Fibroblast of skin of right quadriceps (primary cell): ENCODE results near the gene UTS2R.
A peak's percentile ranks its signal among the peaks of the same experiment; 100 is the strongest.

ENCODE experiments used
- DNase-seq: peaks from one replicate; pipeline ENCODE4 v3.0.0-alpha.2; 2013

UTS2R gene

DNA sequence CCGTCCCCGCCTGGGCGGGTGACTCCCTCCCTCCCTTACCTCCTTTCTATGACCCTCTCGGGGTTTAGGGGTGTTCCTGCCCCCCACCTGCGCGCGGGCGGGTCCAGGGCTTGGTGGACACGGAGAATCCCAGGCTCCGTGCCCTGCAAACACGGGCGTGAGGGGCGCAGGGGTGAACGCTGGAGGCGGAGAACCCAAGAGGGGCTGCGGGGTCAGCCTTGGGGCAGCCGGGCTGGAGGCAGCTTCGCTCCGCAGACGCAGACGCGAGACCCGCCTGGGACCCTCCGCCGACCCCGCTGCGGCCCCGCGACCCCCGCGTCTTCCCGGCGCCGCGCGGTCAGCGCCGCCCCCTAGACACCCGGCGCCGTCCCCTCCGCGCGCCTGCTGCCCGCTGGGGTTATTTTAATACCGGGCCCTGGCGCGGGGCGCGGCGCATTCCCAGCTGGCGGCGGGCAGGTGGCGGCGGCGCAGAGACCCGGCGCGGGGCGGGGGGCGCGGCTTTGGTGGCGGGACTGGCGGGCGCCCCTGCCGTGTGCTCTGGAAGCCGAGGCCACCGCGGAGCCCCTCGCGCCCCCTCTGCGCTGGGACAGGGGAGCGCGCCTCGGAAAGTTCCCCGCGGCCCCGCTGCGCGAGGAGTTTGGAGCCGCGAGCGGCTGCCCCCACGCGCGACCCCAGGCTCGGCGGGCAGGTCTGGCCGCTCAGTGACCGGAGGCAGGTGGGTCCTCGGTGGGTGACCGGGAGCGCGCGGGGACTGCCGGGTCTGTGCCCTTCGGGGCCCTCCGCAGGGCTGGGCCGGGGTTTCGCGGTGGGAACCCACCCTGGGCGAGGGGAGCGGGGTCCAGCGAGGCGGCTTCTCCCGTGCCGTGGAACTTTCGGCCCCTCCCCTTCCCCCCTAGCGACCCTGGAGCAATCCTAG lies at the start of gene UTS2R:
UTS2R (plus strand) TSS at position 433 of the 916 bp plus-strand sequence. CDS start 2,560 bp downstream, outside the sequence.
- DNase-seq = no peak

GRCh38 chr17:82321947-82322466 lies 49.6 kb upstream of the UTS2R start:
- DNase-seq = no peak

GRCh38 chr17:82322526-82323453 lies 48.8 kb upstream of the UTS2R start:
- no peak for DNase-seq

DNA sequence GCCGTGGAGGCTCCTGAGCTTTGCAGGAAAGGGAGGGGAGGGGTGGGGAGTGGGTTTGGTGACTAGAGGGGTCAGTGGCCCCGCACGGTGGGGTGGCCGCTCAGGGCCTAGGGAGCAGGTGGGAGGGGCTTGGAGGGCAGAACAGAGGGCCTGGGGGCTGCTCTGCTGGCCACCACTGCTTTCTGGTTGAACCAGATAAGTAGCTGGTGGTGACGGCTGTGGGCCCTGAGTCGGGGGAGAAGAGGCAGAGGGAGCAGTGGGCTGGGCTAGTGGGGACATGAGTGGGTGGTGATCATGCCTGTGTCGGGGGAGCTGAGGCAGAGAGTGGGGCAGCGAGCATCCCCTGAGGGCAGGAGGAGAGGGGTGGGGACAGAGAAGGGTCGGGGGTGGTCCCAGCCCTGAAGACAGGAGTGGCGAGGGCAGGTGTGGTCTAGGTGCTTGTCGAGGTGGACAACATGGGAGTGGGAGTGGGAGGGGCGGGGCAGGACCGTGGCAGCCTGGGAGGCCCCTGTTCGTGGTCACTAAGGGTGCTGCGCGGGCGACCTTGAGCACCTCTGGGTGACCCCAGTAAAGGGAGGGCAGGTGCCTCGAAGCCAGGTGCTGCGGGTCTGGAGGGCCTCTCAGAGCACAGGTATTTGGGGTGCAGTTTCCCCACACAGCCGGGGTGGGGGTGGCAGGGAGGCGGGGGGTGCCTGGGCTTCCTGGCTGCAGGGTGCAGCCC lies 47.9 kb upstream of the UTS2R start:
- DNase-seq = no peak

GRCh38 chr17:82324566-82325285 lies 46.8 kb upstream of the UTS2R start:
- no peak for DNase-seq

DNA sequence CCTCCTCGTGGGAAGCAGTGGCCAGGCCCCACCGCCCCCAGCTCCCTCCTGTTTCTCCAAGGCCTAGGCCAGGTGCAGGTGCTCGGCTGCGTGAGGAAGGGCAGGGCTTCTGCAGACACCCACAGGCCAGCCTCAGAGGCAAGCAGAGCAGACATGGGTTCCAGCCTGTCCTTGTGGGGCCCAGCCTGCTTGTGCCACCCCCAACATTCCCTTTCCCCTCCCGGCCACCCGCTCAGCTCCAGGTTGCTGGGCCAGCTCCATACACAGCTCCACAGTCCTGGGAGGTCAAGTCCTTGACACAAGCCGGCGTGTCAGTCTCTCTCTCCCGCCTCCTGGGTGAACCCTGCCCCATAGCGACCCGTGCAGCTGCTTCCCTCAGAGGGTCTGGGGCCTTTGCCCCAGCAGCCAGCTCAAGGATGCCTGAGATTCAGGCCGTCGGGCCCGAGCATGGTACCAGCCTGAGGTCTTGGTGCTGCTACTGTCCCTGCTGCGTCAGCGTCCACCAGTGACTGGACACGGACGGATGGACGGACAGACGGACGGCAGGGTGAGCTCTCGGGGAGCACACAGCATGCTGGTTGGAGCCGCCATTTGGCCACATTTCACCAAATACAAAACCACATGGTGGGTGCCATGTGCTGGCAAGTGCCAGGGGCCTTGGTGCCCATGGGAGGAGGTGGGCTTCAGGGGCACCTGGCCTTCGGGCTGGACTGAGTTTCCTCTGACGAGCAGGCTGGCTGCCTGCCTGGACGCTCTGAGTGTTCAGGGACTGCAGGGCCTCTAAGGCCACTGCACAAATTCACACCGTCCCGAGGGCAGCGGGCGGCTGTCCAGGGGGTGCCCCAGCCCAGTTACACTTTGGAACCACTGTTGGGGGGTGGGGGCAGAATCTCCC lies 46.0 kb upstream of the UTS2R start:
- no peak for DNase-seq

GRCh38 chr17:82327289-82327688 lies 44.3 kb upstream of the UTS2R start:
- DNase-seq = no peak

- DNase-seq = no peak
Observed at GRCh38 chr17:82327757-82328140, 43.8 kb upstream of the UTS2R start.

DNA sequence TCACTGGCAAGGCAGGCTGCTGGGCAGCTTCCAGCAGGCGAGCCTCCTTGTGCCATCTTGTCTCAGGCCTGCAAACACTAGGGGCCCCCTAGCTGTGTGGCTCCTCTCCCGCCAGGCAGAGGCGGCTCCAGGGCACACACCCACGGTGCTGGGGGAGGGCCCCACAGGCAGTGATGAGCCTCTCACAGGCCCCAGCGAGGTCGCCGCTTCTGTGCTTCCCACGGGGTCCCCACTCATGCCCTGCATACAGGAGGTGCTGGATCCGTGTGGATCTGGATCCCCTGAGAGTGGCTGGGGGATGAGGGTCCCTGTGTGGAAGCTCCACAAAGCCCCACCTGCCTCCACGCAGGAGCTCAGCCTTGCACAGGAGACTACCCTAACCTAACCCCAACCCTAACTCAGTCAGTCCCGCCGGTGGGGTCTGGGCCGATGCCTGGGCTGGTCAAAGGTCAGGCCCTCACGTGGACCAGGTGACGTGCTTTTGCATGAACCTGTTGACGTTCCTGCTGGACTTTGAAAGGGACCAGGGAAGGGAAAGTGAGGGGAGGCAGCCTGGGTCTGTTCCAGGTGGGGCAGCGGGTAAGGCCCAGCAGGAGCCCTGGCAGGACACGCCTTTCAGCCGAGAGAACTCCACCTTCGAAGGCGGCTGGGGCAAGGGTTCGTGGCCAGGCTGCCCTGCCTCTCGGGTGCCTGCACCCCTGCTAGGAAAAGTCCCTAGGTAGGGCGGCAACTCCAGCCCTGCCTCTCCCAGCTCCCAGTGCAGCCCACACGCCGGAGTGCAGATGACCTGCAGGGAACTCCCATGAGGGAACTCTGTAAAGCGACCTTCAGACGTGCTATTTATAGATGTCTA lies 43.2 kb upstream of the UTS2R start:
- no peak for DNase-seq

- DNase-seq = no peak
Observed at GRCh38 chr17:82328994-82329507, 42.5 kb upstream of the UTS2R start.

DNA sequence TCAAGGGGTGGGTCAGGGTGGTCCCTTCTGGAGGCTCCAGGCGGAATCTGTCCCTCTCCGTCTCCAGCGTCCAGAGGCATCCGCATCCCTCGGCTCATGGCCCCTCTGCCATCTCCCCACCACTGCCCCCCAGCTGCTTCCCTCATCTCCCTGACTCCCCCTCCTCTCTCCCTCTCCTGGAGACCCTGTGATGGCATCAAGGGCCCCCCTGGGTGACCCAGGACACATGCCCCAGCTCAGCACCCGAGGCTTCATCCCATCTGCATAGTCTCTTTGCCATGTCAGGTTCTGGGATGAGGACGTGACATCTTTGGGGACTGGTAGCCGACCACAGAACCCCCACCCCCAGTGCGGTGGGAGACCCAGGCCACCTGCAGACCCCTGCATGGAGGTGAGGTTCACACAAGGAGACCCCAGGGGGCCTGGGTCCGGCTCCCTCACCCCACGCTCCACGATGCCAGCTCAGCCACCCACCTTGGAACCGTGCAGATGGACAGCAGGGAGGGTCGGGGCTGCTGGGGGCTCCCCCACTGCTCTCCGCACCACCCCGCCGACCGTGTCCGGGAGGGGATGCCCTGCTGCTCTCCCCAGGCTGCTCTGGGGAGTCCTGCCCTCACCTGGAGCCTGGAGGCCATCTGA lies 41.8 kb upstream of the UTS2R start:
- DNase-seq = no peak

DNA sequence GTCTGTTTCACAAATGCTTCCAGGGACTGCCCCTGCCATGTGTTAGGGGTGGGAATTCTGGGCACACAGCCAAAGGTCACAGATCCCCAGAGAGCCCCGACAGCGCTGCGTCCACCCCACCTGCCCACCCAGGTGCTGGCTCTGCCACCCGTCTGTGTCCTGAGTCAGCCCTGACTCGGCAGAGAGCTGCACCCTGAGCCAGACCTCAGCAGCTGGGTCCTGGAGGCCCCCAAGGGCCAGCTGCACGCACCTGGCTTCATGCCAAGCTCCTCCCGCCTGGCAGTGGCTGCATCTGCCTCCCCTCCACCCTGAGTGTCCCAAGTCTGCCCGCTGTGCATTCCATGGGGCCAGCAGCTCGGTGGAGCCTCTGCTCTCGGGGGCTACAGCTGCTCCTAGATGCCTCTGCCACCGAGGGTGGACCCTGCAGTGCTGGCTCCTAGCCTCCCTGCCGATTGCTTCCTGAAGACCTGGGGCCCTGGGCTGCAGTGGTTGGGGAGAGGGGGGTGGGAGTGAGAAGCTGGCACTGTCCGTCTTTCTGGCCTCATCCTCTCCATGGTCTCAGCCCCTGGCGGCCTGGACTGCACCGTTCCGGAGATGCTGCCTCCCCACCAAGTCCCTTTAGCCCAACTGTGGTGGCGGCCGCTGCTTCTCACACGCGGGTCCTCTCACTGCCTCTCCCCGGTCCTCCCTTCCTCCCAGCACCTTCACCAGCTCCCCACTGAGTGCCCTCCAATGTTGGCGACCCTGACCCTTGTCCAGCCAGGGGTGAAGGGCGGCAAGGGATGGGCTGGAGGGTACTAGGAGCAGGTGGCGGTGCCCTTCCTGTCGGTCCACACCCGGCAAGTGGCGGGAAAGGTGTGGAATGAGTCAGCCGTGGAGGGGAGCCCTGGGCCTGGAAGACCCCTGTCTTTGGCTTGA lies 41.0 kb upstream of the UTS2R start:
- peak; percentile 51 for DNase-seq

- no peak for DNase-seq
Observed at GRCh38 chr17:82331345-82331939, 40.1 kb upstream of the UTS2R start.

- DNase-seq = peak; percentile 21
Observed at GRCh38 chr17:82332669-82333278, 38.8 kb upstream of the UTS2R start.

- peak; percentile 32 for DNase-seq
Observed at GRCh38 chr17:82333279-82334171, 38.0 kb upstream of the UTS2R start, which contains the start of gene SECTM1. SECTM1 (minus strand) TSS chr17:82333766; CDS start chr17:82327240, 6,526 bp downstream.

DNA sequence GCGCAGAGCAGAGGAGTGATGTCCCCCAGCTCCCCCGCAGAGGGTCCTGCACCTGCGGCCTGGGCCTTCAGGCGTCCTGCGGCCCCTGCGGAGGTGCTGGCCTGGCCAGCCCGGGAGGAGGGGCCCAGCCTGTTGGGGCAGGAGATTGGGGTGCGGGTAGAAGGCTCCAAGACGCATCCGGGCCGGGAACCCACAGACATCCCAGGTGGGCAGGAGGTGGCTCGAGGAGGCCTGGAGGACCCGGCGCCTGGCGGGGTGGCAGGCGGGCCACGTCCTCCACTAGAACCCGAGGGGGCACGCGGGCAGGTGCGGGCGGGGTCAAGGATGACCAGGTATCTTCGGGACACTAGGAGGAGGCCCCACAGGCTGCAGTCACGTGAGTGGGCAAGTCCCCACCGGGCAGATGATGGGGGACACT lies 37.4 kb upstream of the UTS2R start:
- no peak for DNase-seq
